LoVo (cell line): Measurements from ENCODE around the gene SSR2.
"Not testable (repeated sequence)": the region's sequence is repeated elsewhere in the genome, so short reads cannot be mapped to it uniquely, and the experiment has no call there.

Experiments
- DNase-seq: peaks from one replicate; pipeline ENCODE4 v3.0.0-alpha.2; 2016; ENCODE audit warnings: low spot score

The SSR2 gene

GRCh38 chr1:156048663-156049258 lies 28.0 kb upstream of the SSR2 start:
- no peak for DNase-seq

- DNase-seq: no peak
Measured at GRCh38 chr1:156045076-156045475, 24.3 kb upstream of the SSR2 start.

GRCh38 chr1:156042828-156043227 lies 22.1 kb upstream of the SSR2 start:
- no peak for DNase-seq

- not testable (repeated sequence) for DNase-seq
Measured at GRCh38 chr1:156034991-156035390, 14.2 kb upstream of the SSR2 start.

GRCh38 chr1:156033011-156033410 lies 12.3 kb upstream of the SSR2 start:
- DNase-seq: no peak

GRCh38 chr1:156026588-156026987 lies 5.8 kb upstream of the SSR2 start:
- no peak for DNase-seq

GRCh38 chr1:156025876-156026275 lies 5.1 kb upstream of the SSR2 start:
- DNase-seq: no peak

- no peak for DNase-seq
Measured at GRCh38 chr1:156024801-156025200, 4.0 kb upstream of the SSR2 start.

GRCh38 chr1:156021954-156022353 lies 1.2 kb upstream of the SSR2 start:
- DNase-seq: no peak

- no peak for DNase-seq
Measured at GRCh38 chr1:156021093-156021428, 310 bp upstream of the SSR2 start.

- no peak for DNase-seq
Measured at GRCh38 chr1:156019946-156020292, 832 bp downstream of the SSR2 start.

GRCh38 chr1:156014829-156015228 lies 5.9 kb downstream of the SSR2 start:
- no peak for DNase-seq

GRCh38 chr1:156012051-156012817 lies 8.5 kb downstream of the SSR2 start:
- DNase-seq: no peak

- DNase-seq: no peak
Measured at GRCh38 chr1:156009404-156009803, 11.3 kb downstream of the SSR2 start.

- no peak for DNase-seq
Measured at GRCh38 chr1:156006666-156007376, 13.9 kb downstream of the SSR2 start.

GRCh38 chr1:156004843-156005584 lies 15.7 kb downstream of the SSR2 start:
- no peak for DNase-seq

GRCh38 chr1:156003923-156004188 lies 16.9 kb downstream of the SSR2 start:
- no peak for DNase-seq

- DNase-seq: no peak
Measured at GRCh38 chr1:156002188-156002911, 18.4 kb downstream of the SSR2 start.

- DNase-seq: no peak
Measured at GRCh38 chr1:156001662-156002171, 19.0 kb downstream of the SSR2 start.

- DNase-seq: no peak
Measured at GRCh38 chr1:156001021-156001661, 19.6 kb downstream of the SSR2 start.

GRCh38 chr1:155999964-156000363 lies 20.8 kb downstream of the SSR2 start:
- no peak for DNase-seq

- DNase-seq: no peak
Measured at GRCh38 chr1:155996166-155996565, 24.6 kb downstream of the SSR2 start.
